ENCODE results near the gene ZNF451. TPM values are rescaled to one million over a fixed set of nuclear protein-coding genes. Genes with fewer than 3 reads are reported as not detected.

The ZNF451 gene
- total and polyA plus RNA-seq, 2 experiments from 2014 or later: 18.9 to 61.0 TPM

DNA sequence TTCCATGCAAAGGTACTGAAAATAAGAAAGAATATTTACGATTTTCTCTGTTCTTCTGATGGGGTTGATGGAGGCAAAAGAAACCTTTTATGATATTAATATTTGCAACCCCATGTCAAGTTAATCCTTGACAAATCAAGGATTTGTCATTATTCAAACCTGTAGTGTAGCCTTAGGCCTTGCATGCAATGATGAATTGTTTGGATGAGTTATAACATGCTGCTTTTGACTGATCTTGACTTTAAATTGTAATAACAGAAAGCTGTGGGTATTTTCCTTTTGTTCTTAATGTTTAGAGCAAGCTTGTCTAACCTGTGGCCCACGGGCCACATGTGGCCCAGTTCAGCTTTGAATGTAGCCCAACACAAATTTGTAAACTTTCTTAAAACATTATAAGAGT is 69.1 kb downstream of the ZNF451 start:
- TF ChIP-seq, protein P1, sequence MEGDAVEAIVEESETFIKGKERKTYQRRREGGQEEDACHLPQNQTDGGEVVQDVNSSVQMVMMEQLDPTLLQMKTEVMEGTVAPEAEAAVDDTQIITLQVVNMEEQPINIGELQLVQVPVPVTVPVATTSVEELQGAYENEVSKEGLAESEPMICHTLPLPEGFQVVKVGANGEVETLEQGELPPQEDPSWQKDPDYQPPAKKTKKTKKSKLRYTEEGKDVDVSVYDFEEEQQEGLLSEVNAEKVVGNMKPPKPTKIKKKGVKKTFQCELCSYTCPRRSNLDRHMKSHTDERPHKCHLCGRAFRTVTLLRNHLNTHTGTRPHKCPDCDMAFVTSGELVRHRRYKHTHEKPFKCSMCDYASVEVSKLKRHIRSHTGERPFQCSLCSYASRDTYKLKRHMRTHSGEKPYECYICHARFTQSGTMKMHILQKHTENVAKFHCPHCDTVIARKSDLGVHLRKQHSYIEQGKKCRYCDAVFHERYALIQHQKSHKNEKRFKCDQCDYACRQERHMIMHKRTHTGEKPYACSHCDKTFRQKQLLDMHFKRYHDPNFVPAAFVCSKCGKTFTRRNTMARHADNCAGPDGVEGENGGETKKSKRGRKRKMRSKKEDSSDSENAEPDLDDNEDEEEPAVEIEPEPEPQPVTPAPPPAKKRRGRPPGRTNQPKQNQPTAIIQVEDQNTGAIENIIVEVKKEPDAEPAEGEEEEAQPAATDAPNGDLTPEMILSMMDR (IDR thresholded peaks at IDR 0.05; ENCODE audit: low read depth, low read length): no peak
- H3K9me3 ChIP-seq (ENCODE audit: low read depth): no peaks in the 10 kb centered on the region
- H3K4me1 ChIP-seq (ENCODE audit: low read depth): no peaks in the 10 kb centered on the region
- H3K27me3 ChIP-seq: no peaks in the 10 kb centered on the region
- no peak overlapping the region for H3K27ac ChIP-seq
- DNase-seq (ENCODE audit: low read depth in 1 of 2, low spot score in 1 of 2): no peak
- peaks cover 17% of the 10 kb centered on the region for H3K36me3 ChIP-seq
- no peak overlapping the region for H3K4me3 ChIP-seq

DNA sequence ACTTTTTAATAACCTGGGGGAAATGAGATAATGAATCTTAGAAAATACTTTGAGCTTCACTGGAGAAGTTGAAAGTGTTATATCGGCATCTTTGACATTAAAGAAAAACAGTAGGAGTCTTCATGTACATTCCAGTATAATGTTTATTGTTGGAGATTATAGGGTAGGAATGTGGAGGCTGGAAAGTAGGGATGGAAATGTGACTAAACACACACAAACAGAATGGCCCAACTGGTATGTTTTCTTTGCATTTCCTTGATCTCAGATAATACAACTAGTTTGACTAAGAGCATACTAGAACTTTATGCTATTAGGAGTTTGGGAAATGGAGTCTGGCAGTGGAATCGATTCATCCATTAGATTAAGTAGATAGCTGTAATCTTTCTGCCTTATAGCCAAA is 72.0 kb downstream of the ZNF451 start:
- H3K36me3 ChIP-seq: peaks cover 4% of the 10 kb centered on the region
- no peaks in the 10 kb centered on the region for H3K27me3 ChIP-seq
- H3K4me3 ChIP-seq: no peak overlapping the region
- no peaks in the 10 kb centered on the region for H3K4me1 ChIP-seq (ENCODE audit: low read depth)
- DNase-seq (ENCODE audit: low read depth in 1 of 2, low spot score in 1 of 2): no peak
- H3K9me3 ChIP-seq (ENCODE audit: low read depth): no peaks in the 10 kb centered on the region
- no peak overlapping the region for H3K27ac ChIP-seq
- TF ChIP-seq, protein P1 (IDR thresholded peaks at IDR 0.05; ENCODE audit: low read depth, low read length): no peak

DNA sequence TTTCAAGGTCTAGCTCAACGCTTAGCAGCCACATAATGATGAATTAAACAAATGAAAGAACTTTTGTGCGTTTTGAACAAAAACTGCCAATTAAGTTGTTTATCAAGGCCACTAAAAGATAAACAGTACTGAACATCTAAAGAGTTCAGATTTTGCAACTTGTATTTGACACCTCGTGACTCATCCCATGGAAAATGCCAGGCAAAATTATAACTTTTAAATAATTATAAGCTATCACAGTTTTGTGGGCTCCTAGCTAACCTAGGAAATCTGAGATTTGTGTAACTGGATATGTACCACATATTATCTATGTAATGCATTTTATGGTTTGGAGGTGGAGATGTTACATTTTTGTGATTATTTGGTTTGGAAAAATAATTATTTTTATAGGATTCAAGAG is 72.5 kb downstream of the ZNF451 start:
- H3K27me3 ChIP-seq: no peaks in the 10 kb centered on the region
- H3K27ac ChIP-seq: no peak overlapping the region
- no peak overlapping the region for H3K4me3 ChIP-seq
- TF ChIP-seq, protein P1 (IDR thresholded peaks at IDR 0.05; ENCODE audit: low read depth, low read length): no peak
- H3K9me3 ChIP-seq (ENCODE audit: low read depth): no peaks in the 10 kb centered on the region
- H3K4me1 ChIP-seq (ENCODE audit: low read depth): no peaks in the 10 kb centered on the region
- no peak for DNase-seq (ENCODE audit: low read depth in 1 of 2, low spot score in 1 of 2)
- H3K36me3 ChIP-seq: peaks cover 3% of the 10 kb centered on the region

DNA sequence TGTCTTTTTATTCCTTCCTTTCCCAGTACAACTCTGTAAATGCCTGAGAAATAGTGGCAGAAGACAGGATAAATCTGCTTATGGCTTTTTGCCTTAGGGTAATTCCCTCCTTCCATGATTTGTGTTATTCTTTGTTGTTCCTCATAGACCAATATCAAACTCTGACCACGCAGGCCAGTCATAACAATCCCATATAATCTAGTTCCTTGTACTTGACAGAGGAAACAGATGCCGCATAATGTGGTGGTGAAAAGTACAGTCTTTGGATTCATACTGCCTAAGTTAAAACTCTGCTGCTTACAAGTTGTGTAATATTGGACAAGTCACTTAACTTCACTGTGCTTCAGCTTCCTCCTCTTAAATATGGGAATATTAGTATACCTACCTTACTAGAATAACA is 74.0 kb downstream of the ZNF451 start:
- Histone ChIP-seq H3K27ac (no peak overlapping the region), H3K9me3 (ENCODE audit: low read depth) (no peaks in the 10 kb centered on the region), H3K36me3 (peaks cover 7% of the 10 kb centered on the region), H3K27me3 (no peaks in the 10 kb centered on the region), H3K4me1 (ENCODE audit: low read depth) (no peaks in the 10 kb centered on the region), H3K4me3 (no peak overlapping the region)
- TF ChIP-seq, protein P1 (IDR thresholded peaks at IDR 0.05; ENCODE audit: low read depth, low read length): no peak
- DNase-seq (ENCODE audit: low read depth in 1 of 2, low spot score in 1 of 2): no peak

DNA sequence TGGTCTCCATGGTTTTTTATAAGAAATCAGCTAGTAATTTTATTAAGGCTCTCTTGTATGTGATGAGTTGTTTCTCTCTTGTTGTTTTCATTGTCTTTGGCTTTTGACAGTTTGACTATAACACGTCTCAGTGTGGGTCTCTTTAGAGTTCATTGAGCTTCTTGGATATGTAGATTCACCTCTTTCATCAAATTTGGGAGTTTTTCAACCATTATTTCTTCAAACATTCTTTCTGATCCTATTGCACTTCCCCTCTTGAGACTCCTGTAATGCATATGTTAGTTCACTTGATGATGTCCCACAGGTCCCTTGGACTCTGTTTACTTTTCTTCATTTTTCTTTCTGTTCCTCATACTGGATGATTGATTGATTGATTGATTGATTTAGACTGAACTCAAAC is 75.1 kb downstream of the ZNF451 start:
- peaks cover 7% of the 10 kb centered on the region for H3K36me3 ChIP-seq
- H3K27me3 ChIP-seq: no peaks in the 10 kb centered on the region
- no peaks in the 10 kb centered on the region for H3K9me3 ChIP-seq (ENCODE audit: low read depth)
- H3K4me1 ChIP-seq (ENCODE audit: low read depth): no peaks in the 10 kb centered on the region
- no peak for DNase-seq (ENCODE audit: low read depth in 1 of 2, low spot score in 1 of 2)
- no peak overlapping the region for H3K27ac ChIP-seq
- TF ChIP-seq, protein P1 (IDR thresholded peaks at IDR 0.05; ENCODE audit: low read depth, low read length): no peak
- no peak overlapping the region for H3K4me3 ChIP-seq
